Fibroblast of skin of left quadriceps (primary cell): ENCODE measurements around the gene CCDC158.
"Not testable (repeated sequence)": the region's sequence is repeated elsewhere in the genome, so short reads cannot be mapped to it uniquely, and the experiment has no call there.

Experiments used
- DNase-seq, 2 experiments: peaks; one replicate each; pipeline ENCODE4 v3.0.0-alpha.2; 2013; ENCODE audit warnings: low read depth in 2 of 2

The CCDC158 gene

DNA sequence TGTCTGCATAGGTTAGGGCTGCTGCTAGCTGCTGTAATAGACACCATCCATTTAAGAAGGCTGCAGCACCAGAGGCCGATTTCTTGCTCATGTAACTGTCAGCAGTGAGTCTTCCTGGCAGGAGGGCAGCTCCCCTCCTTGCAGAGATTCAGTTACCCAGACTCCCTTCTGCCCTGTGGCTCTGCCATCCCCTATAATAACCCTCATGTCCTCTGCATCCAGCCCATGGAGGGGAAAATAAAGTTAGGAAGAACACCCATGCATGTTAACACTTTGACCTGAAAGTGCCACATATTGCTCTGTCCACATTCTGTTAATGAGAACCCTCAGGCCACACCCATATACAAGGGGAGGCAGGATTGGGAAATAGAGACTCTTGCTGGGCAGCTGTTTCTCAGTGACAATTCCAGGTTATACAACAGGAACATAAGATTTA is 109.0 kb downstream of the CCDC158 start:
- no peak for DNase-seq

DNA sequence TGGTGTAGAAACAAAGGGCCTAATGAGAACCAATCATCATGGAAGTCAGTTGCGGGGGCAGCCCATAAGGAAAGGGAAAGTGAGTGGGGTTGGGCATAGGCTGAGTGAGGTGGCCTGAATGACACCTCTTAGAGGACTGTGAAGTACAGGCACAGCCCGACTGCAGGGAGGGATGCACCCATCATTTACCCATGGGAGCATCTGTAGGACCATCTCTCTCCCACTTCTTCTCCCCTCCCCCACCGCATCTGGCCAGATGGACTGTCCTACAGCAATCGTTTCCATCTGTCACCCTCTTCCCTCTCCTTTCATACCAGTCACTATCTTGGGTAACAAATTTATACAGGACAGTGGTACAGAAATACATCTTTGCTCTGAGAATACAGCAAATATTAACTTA is 110.3 kb downstream of the CCDC158 start:
- no peak for DNase-seq

DNA sequence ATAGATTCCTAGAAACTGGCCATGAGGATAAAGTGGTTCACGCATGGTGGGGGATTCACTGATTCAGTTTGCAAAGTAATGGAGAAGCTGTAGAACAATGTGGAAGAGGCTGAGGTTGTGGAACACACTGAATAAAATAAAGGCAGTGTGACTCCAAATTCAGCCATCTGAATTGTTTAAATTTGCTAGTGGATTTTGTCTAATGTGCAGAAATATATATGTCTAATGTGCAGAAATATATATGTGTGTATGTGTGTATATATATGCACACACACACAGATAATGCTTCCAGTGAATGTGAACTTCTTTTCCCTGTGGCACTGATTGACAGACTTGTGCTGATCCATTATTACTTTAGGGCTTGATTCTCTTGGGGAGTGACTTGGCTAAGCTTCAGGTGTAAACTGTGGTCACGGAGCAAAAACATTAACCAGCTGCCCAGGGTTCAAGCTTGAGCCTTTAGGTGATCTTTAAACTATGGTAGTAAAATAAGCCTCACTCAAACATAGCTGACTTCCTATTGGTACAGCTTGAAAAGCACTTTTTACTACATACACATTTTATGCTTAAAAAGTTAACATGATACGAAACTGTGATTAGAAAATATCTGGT is 110.9 kb downstream of the CCDC158 start:
- DNase-seq: no peak

GRCh38 chr4:76308548-76308947 is 112.4 kb downstream of the CCDC158 start:
- DNase-seq: no peak

DNA sequence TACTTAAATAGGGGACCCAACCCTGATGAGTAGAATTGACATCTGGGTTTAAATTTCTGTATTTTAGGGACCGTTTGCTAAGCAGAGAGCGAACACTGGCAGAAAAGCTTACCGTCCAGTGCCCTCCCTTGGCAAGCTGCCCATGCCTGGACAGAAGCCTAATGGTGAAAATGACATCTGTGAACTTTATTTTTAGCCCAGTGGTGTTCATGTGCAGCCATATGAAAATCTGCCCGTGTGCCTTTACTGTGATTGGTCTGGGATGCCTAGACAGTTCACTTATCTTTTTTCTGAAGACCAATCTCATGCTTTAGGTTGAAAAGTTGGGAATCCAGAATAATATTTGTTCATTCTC is 113.3 kb downstream of the CCDC158 start:
- no peak for DNase-seq

DNA sequence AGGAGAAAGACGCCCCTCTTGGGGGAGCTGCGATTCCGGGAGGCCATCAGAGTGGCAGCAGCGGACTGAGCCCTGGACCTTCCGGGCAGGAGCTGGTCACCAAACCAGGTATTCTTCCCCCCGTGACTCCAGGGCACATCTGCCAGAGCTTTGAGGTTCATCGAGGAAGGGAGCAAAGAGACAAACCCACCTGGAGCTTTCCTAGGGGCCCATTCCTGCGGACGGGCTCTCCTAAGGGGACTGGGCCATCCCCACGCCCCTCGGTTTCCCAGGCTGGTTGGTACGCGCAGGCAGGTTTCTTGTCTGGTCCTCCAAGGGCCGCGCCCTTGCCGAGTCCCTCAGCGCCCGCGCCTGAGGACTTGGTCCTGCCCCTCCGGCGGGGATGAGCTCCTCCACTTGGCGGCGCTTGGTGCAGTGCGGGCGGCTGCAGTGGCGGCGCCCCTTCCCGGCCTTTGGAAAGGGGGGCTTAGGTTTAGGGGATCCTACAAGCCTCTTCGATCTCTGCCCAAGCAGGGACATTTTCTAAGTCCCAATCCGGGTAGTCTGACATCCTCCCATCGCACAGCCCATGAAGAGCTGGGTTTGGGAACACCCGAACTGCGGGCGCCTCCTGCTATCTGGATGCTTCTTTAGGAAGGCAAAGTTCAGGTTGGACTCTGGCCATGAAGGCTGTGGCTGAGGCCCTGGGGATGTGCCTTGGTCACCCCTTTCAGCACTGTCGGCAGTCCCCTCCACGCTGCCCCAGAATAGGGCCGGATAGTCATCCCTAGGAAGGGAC is 113.9 kb downstream of the CCDC158 start:
- peak; percentile 10 to 15 for DNase-seq

GRCh38 chr4:76305971-76306881 is 114.7 kb downstream of the CCDC158 start, which contains the start of gene STBD1:
TSS of gene STBD1 (plus strand) at chr4:76306733. CDS start at chr4:76306770, 37 bp downstream.
- peak; percentile 17 to 21 for DNase-seq

- DNase-seq: no peak
These were observed 115.8 kb downstream of the CCDC158 start for GRCh38 chr4:76305033-76305687.

DNA sequence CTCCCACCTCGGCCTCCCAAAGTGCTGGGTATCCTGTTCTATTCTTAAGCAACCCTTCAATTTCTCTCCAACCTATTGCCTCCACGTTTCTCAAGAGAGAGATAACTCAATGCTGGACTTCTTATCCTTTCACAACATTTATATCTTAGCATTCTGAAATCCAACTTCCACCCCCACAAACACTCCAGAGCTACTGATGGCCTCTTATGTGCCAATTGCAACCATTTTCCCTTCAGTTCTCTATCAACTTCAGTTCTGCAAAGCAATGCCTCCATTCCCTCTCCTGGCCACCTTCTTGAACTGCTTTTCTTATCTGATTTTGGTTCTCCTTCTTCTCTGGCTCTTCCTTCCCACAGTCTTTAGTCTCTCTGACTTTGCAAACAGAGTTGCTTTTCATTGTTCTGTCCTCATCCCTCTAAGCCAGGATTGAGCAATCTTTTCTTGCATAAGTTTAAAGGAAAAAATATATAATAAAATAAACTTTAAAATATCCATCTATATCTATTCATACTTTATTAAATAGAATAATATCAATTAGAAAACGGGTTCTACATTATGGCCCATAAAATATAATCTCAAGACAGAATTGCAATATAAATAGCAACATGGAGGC is 118.0 kb downstream of the CCDC158 start:
- DNase-seq: no peak

GRCh38 chr4:76301775-76302162 is 119.2 kb downstream of the CCDC158 start:
- DNase-seq: no peak

DNA sequence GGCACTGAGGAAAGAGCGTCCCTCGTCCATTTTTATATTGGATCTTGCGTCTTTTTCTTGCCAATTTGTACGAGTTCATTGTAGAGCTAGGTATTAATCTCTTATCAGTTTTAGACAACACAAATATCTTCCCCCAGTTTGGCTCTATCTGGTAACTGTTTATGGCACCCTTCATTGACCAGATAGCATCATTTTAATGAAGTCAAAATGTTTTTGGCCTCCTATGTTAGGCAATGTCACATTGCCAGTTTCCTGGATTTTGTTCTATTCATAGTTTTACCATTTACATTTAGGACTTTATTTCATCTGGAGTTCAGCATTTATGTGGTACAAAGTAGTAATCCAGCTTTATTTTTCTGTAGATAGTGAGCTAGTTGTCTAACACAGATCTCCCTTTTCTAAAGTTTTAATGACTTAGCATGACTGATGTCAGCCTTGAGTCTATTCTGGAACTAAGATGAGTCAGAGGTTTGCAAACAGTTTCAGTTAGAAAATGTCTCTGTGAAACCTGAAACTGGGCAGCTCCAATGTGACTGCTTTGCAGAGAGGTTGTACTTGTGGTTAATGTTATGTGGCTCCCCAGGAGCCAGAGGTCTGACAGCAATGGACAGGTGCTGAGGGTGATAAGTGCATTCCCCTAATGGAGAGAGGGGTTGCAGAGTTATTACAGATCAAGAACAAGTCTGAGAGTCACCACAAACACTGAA is 119.7 kb downstream of the CCDC158 start:
- peak; percentile 29 to 38 for DNase-seq

- DNase-seq: no peak
These were observed 120.9 kb downstream of the CCDC158 start for GRCh38 chr4:76300012-76300411.

DNA sequence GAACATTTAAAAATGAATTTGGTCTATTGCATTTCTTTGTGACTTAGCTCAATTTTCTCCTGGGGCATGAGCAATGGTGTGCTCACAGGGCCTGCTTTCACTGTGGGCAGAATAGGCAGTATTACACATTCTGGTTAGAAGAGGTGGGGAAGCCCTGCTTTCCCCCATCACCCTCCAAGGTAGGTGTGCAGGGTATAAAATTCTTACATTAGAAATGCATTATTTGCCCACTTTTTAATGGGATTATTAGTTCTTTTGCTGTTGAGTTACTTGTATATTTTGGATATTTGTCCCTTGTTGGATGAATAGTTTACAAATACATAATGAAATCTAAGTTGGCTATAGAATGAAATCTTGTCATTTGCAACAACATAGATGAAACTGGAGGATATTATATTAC is 122.7 kb downstream of the CCDC158 start:
- DNase-seq: no peak

GRCh38 chr4:76296286-76296820 is 124.6 kb downstream of the CCDC158 start:
- DNase-seq: no peak

GRCh38 chr4:76293772-76294171 is 127.2 kb downstream of the CCDC158 start:
- DNase-seq: no peak

- no peak for DNase-seq
These were observed 128.2 kb downstream of the CCDC158 start for GRCh38 chr4:76292730-76293129.

- not testable (repeated sequence) for DNase-seq
These were observed 133.1 kb downstream of the CCDC158 start for GRCh38 chr4:76287811-76288210.

- no peak for DNase-seq
These were observed 137.0 kb downstream of the CCDC158 start for GRCh38 chr4:76283900-76284299.

DNA sequence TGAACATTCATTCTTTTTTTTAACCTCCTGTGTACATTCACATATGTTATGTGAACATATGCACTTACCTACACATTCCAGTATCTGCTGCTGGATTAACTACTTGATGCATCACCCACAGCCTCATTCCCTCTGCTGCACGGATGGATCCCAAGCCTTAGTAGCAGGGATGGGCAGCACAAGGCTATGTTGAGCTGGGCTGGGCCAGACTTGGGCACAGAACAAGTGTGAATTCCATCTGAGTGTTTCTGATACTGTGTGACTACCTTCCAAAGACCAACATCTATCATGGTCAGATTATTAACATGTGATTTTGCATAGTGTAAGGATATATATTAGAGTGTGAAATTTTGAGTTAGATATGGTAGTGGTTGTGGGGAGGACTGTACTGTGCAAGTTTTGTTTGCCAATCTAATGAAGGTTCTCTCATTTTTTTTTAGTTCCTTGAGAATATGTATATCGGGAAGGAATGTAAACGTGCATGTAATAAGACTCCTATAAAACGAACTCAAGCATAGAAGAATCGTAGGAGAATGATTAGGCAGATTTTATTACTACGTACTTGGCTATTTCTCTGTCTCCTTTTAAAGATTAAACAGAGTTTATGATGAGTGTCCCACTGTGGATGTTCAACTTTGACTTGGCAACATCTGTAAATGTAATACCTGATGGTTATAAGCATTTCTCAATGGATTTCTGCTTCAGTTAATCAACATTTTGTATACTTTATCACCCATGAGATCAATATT is 137.8 kb downstream of the CCDC158 start:
- no peak for DNase-seq

- DNase-seq: not testable (repeated sequence)
These were observed 139.3 kb downstream of the CCDC158 start for GRCh38 chr4:76281594-76281993.
